DND-41 (cell line): Measurements from ENCODE around the gene C16orf74.

Source experiments
- ATAC-seq: fragments of 200-7000 bp; cut with Tn5 transposase; 3 replicates; pipeline ENCODE4 v1.9.1; 2021; ENCODE audit warnings: low read depth; ENCODE audit not compliant: insufficient read depth
- DNase-seq: peaks from one replicate; pipeline ENCODE4 v3.0.0-alpha.2; 2020
- H2AFZ ChIP-seq: 2 replicates; pipeline ENCODE4 v1.6.0; 2012; ENCODE audit warnings: low read depth, low read length
- H3K27ac ChIP-seq: 2 replicates; pipeline ENCODE4 v1.5.1; 2012; ENCODE audit warnings: low read length, inconsistent platforms
- H3K27me3 ChIP-seq: fragments of 200-600 bp; sonication (generic); 2 replicates; pipeline ENCODE4 v1.6.0; 2012; ENCODE audit warnings: low read length, mild to moderate bottlenecking, inconsistent platforms; ENCODE audit not compliant: insufficient read depth, poor library complexity
- H3K36me3 ChIP-seq: 2 replicates; pipeline ENCODE4 v1.5.1; 2012; ENCODE audit warnings: low read length, inconsistent platforms; ENCODE audit not compliant: insufficient read depth
- H3K4me1 ChIP-seq: 2 replicates; pipeline ENCODE4 v1.5.1; 2012; ENCODE audit warnings: mild to moderate bottlenecking, low read length; ENCODE audit not compliant: insufficient read depth
- H3K4me2 ChIP-seq: 2 replicates; pipeline ENCODE4 v1.6.0; 2012; ENCODE audit warnings: mild to moderate bottlenecking, moderate library complexity, low read length, inconsistent platforms; ENCODE audit not compliant: insufficient read depth
- H3K4me3 ChIP-seq, 2 experiments: fragments of 200-600 bp in 1 of 2; shearing (Covaris generic) in 1 of 2; 2 replicates each; pipeline ENCODE4 v1.5.1; 2012 to 2016; ENCODE audit warnings: inconsistent platforms in 2 of 2, low read length in 2 of 2, mild to moderate bottlenecking in 2 of 2, low read depth in 1 of 2, moderate library complexity in 1 of 2
- H3K79me2 ChIP-seq: 2 replicates; pipeline ENCODE4 v1.6.0; 2012; ENCODE audit warnings: low read length, inconsistent platforms; ENCODE audit not compliant: insufficient read depth
- H3K9ac ChIP-seq: 2 replicates; pipeline ENCODE4 v1.6.0; 2012; ENCODE audit warnings: low read depth, mild to moderate bottlenecking, inconsistent platforms, low read length, moderate library complexity
- H3K9me3 ChIP-seq: 2 replicates; pipeline ENCODE4 v1.5.1; 2012; ENCODE audit warnings: low read length, moderate library complexity, mild to moderate bottlenecking, inconsistent platforms; ENCODE audit not compliant: insufficient read depth, severe bottlenecking
- H4K20me1 ChIP-seq: 2 replicates; pipeline ENCODE4 v1.6.0; 2012; ENCODE audit warnings: low read length; ENCODE audit not compliant: insufficient read depth
- EZH2 ChIP-seq: IDR thresholded peaks from 3 replicates; pipeline ENCODE4 v1.6.1; 2012; ENCODE audit warnings: borderline replicate concordance, low read depth, mild to moderate bottlenecking, moderate library complexity, low read length, inconsistent platforms; ENCODE audit not compliant: severe bottlenecking
- TF ChIP-seq, protein P1 (sequence below): IDR thresholded peaks from 2 replicates; pipeline ENCODE4 v1.5.1; 2012; ENCODE audit warnings: borderline replicate concordance, low read length, moderate library complexity, mild to moderate bottlenecking; ENCODE audit not compliant: poor library complexity, severe bottlenecking; ENCODE audit errors: extremely low read depth

C16orf74 gene

GRCh38 chr16:85759631-85760419 is 8.9 kb upstream of the C16orf74 start:
- no peak for TF ChIP-seq EZH2
- TF ChIP-seq, protein P1, sequence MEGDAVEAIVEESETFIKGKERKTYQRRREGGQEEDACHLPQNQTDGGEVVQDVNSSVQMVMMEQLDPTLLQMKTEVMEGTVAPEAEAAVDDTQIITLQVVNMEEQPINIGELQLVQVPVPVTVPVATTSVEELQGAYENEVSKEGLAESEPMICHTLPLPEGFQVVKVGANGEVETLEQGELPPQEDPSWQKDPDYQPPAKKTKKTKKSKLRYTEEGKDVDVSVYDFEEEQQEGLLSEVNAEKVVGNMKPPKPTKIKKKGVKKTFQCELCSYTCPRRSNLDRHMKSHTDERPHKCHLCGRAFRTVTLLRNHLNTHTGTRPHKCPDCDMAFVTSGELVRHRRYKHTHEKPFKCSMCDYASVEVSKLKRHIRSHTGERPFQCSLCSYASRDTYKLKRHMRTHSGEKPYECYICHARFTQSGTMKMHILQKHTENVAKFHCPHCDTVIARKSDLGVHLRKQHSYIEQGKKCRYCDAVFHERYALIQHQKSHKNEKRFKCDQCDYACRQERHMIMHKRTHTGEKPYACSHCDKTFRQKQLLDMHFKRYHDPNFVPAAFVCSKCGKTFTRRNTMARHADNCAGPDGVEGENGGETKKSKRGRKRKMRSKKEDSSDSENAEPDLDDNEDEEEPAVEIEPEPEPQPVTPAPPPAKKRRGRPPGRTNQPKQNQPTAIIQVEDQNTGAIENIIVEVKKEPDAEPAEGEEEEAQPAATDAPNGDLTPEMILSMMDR: peak; percentile 60
- Histone ChIP-seq H3K79me2 (no peaks in the 10 kb centered on the region), H3K4me3 (no peak overlapping the region), H3K9me3 (no peaks in the 10 kb centered on the region), H4K20me1 (peaks cover 8% of the 10 kb centered on the region; the same call in 1 of the 2 replicates), H3K4me1 (no peaks in the 10 kb centered on the region; the same call in 1 of the 2 replicates), H3K9ac (no peak overlapping the region), H3K36me3 (no peaks in the 10 kb centered on the region), H3K4me2 (no peak overlapping the region), H2AFZ (no peak overlapping the region), H3K27me3 (peaks cover 15% of the 10 kb centered on the region), H3K27ac (no peak overlapping the region)
- DNase-seq: peak; percentile 25
- ATAC-seq: no peak

DNA sequence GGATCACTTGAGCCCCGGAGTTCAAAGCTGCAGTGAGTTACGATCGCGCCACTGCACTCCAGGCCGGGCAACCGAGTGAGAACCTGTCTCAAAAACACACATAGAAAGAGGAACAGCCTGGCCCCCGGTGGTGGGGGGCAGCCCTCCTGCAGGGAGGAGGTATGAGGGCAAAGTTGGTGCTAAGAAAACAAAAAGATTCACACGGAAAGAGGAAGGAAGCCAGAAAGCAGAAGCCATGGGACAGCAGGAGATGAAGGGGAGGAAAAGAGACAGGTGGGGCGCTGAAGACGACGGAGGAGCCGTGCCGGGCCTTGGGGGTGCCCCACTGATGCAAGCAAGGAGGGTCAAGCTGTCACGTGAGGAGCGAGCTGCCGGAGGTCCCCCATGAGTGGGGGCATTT is 8.2 kb upstream of the C16orf74 start:
- no peak for DNase-seq
- 0 out of 3 replicates have a peak, but pooled peaks have one; percentile 12 for ATAC-seq
- Histone ChIP-seq H3K9ac (no peak overlapping the region), H3K4me1 (no peaks in the 10 kb centered on the region; the same call in 1 of the 2 replicates), H3K4me2 (no peak overlapping the region), H4K20me1 (peaks cover 8% of the 10 kb centered on the region; the same call in 1 of the 2 replicates), H3K4me3 (no peak overlapping the region), H3K79me2 (no peaks in the 10 kb centered on the region), H3K27ac (no peak overlapping the region), H3K36me3 (no peaks in the 10 kb centered on the region), H3K9me3 (no peaks in the 10 kb centered on the region), H3K27me3 (peaks cover 15% of the 10 kb centered on the region), H2AFZ (no peak overlapping the region)
- no peak for TF ChIP-seq EZH2
- TF ChIP-seq, protein P1: no peak

DNA sequence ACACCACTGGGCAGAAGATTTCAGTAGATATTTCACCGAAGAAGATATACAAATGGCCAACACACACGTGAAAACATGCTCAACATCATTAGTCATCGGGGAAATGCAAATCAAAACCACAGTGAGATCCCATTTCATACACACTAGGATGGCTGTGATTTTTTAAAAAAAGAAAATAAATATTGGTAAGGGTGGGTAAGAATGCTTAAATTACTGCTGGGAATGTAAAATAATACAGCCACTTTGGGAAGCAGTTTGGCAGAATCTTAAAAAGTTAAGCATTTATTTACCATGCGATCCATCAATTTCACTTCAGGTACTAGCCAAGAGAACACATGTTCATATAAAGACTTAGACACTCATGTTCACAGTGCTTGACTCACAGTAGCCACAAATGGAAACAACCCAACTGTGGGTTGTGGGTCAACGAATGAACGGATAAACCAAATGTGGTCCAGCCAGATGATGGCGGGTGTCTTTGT is 6.5 kb upstream of the C16orf74 start:
- Histone ChIP-seq H3K4me1 (no peaks in the 10 kb centered on the region; the same call in 1 of the 2 replicates), H3K27ac (no peak overlapping the region), H3K4me3 (no peak overlapping the region), H2AFZ (no peak overlapping the region), H3K27me3 (peaks cover 15% of the 10 kb centered on the region), H3K9ac (no peak overlapping the region), H3K36me3 (no peaks in the 10 kb centered on the region), H3K79me2 (no peaks in the 10 kb centered on the region), H4K20me1 (peaks cover 8% of the 10 kb centered on the region; the same call in 1 of the 2 replicates), H3K9me3 (no peaks in the 10 kb centered on the region), H3K4me2 (no peak overlapping the region)
- ATAC-seq: no peak
- TF ChIP-seq EZH2: no peak
- TF ChIP-seq, protein P1: no peak
- DNase-seq: no peak
